Activated T-cell treated with anti-CD3 and anti-CD28 coated beads, Interleukin-2, amount 50 U/mL, for 4 hours (primary cell): ENCODE measurements around the gene CADM1. TPM values are rescaled to one million over a fixed set of nuclear protein-coding genes. Genes with fewer than 3 reads are reported as not detected.

Experiments used
- ATAC-seq, 2 donors: fragments of 200-7000 bp; cut with Tn5 transposase; one replicate each; pipeline ENCODE4 v1.10.0; 2021
- DNase-seq: peaks from one replicate; pipeline ENCODE4 v3.0.0-alpha.2; 2020
- H3K27me3 Mint-ChIP-seq: one replicate; pipeline ENCODE4 v1.8.0; 2021; ENCODE audit warnings: low read depth, mixed read lengths
- H3K36me3 Mint-ChIP-seq: one replicate; pipeline ENCODE4 v1.8.0; 2022; ENCODE audit warnings: mixed read lengths; ENCODE audit not compliant: insufficient read depth
- H3K4me1 Mint-ChIP-seq: one replicate; pipeline ENCODE4 v1.8.0; 2021; ENCODE audit warnings: low read depth, mixed read lengths
- H3K4me3 Mint-ChIP-seq: one replicate; pipeline ENCODE4 v1.8.0; 2021; ENCODE audit warnings: mild to moderate bottlenecking, moderate library complexity, mixed read lengths
- H3K9me3 Mint-ChIP-seq: one replicate; pipeline ENCODE4 v1.8.0; 2021; ENCODE audit warnings: mixed read lengths
- total RNA-seq, 3 donors: library from RNA; stranded (reverse); gene quantifications; one replicate each; pipeline ENCODE4 v1.2.1, GENCODE V29; 2021

Gene CADM1
- total RNA-seq, 3 donors from 2014 or later, result 0.63 to 1.7 (median 1.2) TPM

DNA sequence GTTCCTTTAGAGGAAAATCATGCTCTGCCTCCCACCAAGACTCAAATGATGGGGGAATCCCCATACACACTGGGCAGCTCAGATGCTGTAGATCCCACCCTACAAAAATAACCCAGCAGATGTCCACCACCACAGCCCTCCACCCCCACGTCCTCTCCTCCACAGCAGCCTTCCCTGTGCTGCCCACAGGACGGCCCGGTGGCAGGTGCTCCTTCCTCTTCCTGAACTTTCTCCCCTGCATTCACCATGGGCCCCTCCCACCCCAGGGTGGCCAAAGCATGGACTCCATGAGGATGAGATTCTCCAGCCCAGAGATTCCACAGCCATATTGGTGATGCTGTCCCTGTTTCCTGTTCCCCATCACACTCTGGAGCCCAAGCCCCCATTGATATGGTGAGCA is 368.3 kb downstream of the CADM1 start:
- ATAC-seq (no peak), DNase-seq (no peak)
- H3K9me3 Mint-ChIP-seq, result no peaks in the 10 kb centered on the region
- no peaks in the 10 kb centered on the region for H3K36me3 Mint-ChIP-seq
- H3K27me3 Mint-ChIP-seq, result no peaks in the 10 kb centered on the region
- no peak overlapping the region for H3K4me3 Mint-ChIP-seq
- H3K4me1 Mint-ChIP-seq, result no peaks in the 10 kb centered on the region

DNA sequence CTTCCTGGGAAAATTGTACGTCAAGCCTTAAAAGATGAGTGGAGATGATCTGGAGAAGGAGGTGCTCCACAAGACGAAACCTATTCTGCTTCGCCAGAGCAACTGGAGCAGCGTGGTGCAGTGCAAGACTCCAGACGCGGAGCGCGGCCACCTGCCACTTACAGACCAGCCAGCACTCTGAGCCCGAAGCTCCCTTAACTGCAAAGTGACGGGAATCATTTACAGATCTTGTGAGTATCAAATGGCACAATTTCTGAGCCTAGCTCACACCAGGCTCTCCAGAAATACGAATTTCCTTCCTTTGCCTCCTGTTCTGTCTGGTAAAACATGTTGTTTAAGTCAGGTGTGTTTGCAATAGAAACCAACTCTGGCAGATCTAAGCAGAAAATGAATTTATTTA is 369.3 kb downstream of the CADM1 start:
- ATAC-seq (no peak), DNase-seq (no peak)
- Mint-ChIP-seq H3K4me1 (no peaks in the 10 kb centered on the region), H3K36me3 (no peaks in the 10 kb centered on the region), H3K9me3 (no peaks in the 10 kb centered on the region), H3K4me3 (no peak overlapping the region), H3K27me3 (no peaks in the 10 kb centered on the region)

DNA sequence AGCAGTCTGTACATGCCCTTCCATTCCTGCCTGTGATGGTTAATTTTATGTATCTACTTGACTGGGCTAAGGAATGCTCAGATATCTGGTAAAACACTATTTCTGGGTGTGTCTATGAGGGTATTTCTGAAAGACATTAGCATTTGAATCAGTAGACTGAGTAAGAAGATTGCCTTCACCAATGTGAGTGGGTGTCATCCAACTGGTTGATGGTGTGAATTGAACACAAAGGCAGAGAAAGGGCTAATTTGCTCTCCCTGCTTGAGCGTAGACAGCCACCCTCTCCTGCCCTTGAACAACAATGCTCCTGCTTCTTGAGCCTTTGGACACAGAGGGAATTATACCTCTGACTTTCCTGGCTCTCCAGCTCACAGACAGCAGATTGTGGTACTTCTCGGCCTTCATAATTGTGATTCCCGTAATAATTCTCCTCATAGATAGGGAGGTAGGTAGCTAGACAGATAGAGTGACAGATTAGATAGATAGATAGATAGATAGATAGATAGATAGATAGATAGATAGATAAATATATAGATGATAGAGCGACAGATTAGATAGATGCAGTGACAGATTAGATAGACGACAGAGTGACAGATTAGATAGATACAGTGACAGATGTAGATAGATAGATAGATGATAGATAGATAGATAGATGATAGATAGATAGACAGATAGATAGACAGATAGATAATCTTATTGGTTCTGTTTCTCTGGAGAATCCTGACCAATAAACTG is 370.6 kb downstream of the CADM1 start:
- Mint-ChIP-seq H3K27me3 (no peaks in the 10 kb centered on the region), H3K4me1 (no peaks in the 10 kb centered on the region), H3K4me3 (no peak overlapping the region), H3K9me3 (no peaks in the 10 kb centered on the region), H3K36me3 (no peaks in the 10 kb centered on the region)
- ATAC-seq (no peak), DNase-seq (no peak)

DNA sequence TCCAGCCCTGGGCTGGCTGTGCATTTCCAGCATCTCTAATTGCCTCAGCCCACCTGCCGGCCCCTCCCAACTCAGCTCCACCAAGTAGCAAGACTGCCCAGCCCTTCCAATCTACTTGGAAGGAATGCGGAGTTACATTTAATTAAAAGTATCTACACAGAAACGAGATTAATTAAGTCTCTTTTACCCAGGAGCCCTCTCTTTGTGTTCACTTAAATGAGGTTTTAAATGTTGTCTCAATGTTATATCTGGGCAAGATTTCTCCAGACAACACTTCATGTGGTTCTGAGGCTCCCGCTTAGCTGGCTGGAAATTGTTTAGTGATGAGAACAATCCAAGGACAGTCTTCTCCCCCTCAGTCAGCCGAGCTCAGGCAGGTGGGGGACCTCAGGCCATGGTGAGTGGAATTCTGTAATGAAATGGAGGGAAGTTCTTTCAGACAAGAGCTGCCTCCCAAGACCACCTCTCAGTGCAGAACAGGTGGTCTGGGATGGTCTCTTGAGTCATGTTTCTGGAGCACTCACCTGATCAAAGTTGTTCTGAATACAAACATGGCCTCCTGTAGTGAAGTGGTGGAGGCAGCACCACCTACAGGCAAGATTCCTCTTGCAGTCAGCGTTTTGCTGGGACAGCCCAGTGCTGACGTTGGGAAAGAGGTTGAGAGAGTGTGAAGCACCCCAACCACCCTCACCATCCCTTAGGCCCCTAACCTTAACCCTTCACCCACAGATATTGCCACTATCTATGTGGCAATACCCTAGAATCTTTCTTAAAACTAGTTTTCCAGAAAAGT is 371.6 kb downstream of the CADM1 start:
- no peak for ATAC-seq
- no peak overlapping the region for H3K4me3 Mint-ChIP-seq
- no peaks in the 10 kb centered on the region for H3K36me3 Mint-ChIP-seq
- H3K27me3 Mint-ChIP-seq, result no peaks in the 10 kb centered on the region
- DNase-seq, result no peak
- H3K4me1 Mint-ChIP-seq, result no peaks in the 10 kb centered on the region
- H3K9me3 Mint-ChIP-seq, result no peaks in the 10 kb centered on the region

DNA sequence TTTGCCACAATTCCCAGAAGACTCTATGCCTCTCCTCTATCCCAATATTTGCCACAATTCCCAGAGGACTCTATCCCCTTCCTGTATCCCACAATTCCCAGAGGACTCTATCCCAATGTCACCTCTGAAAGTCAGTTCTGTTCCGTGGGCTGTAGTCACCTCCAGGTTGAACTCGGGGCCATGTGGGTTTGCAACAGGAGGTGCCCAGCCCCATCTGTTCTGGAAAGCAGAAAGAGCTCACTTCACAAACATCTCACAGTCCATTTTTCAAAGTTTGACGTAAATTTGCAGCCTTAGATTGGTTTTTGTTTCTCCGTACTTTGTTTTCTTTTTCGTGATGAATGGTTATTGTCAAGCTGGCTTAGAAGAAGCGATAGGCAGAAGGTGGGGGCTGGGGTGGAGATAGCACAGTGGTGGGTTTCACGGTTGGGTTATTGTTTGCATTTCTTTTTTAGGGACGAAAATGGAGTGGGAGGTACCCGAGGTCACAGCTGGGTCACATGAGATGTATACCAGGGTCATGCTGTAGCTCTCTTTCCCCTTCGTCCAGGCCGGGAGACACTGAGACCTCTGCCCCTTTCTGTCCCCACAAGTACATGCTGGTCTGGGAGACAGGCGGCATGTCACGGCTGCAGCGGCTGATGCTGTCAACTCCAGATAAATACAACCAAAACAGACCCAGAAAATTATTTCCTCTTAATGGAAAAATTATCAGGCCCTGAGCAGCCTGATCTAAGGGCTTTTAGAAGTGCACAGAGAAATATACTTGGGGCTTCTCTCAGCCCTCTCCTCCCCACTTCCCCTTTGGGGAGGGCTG is 374.5 kb downstream of the CADM1 start:
- no peak for ATAC-seq
- no peaks in the 10 kb centered on the region for H3K36me3 Mint-ChIP-seq

DNA sequence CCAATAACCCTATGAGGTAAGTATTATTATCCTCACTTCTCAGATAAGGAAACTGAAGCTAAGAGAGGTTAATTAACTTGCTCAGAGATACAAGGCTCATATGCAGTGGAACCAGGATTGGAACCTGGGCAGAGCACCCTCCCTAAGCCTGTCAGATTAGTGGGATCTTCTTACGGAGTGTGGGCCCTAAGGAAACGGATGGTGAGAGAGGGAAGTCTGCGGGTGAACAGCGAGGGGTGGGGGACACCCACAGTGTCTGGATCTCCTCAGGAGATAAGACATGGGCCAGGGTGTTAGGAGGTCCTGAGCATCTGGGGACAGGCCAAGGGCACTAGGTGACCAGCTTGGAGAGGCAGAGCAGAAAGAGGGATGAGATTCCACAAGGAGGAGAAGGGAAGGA is 376.0 kb downstream of the CADM1 start:
- DNase-seq (no peak), ATAC-seq (no peak)
- Mint-ChIP-seq H3K4me1 (no peaks in the 10 kb centered on the region), H3K36me3 (no peaks in the 10 kb centered on the region), H3K9me3 (no peaks in the 10 kb centered on the region), H3K27me3 (no peaks in the 10 kb centered on the region), H3K4me3 (no peak overlapping the region)

More for the DNA sequence above, 374.5 kb downstream of the CADM1 start:
- H3K4me1 Mint-ChIP-seq, result no peaks in the 10 kb centered on the region
- H3K27me3 Mint-ChIP-seq, result no peaks in the 10 kb centered on the region
- DNase-seq, result no peak
- H3K9me3 Mint-ChIP-seq, result no peaks in the 10 kb centered on the region
- H3K4me3 Mint-ChIP-seq, result no peak overlapping the region

DNA sequence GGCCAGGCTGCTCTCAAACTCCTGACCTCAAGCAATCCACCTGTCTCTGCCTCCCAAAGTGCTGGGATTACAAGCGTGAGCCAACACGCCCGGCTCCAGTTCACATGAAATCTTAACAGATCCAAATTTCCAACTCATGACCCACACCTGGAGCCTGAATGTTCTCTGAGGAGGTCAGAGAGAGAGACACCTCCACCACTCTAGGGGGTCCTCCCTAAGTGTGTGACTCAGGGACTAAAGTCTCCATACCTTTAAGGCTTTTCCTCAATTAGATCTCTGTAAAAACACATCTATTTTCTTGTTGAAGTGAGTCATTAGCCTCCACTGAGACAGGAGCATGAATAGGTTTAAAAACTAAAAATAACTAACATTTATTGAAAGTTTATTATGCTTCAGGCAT is 376.4 kb downstream of the CADM1 start:
- Mint-ChIP-seq H3K4me1 (no peaks in the 10 kb centered on the region), H3K9me3 (no peaks in the 10 kb centered on the region), H3K36me3 (no peaks in the 10 kb centered on the region), H3K4me3 (no peak overlapping the region), H3K27me3 (no peaks in the 10 kb centered on the region)
- no peak for ATAC-seq
- no peak for DNase-seq

DNA sequence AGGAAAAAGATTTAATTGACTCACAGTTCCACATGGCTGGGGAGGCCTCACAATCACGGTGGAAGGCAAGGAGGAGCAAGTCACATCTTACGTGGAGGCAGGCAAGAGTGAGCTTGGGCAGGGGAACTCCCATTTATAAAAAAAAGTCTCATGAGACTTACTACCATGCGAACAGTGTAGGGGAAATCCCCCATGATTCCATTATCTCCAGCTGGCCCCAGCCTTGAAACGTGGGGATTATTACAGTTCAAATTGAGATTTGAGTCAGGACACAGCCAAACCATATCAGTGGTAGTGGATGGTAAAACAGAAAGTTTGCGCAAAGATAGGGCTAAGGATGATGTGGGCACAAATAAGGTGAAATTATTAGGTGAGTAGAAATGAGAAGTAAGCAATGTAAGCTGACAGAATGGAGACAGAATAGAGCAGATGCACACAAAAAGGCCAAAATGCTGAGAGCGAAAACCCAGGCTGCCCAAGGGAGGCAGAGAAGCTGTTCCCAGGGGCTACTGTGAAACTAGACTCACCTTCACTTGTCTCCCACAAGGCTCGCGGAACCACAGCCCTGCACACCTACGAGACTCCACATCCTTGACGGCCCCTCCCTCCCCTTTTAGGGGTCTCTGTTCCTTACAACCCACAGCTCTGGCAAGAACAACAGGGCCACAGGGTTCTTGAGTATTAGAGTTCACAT is 377.6 kb downstream of the CADM1 start:
- DNase-seq, result no peak
- Mint-ChIP-seq H3K4me3 (no peak overlapping the region), H3K9me3 (no peaks in the 10 kb centered on the region), H3K4me1 (no peaks in the 10 kb centered on the region), H3K27me3 (no peaks in the 10 kb centered on the region), H3K36me3 (no peaks in the 10 kb centered on the region)
- no peak for ATAC-seq

DNA sequence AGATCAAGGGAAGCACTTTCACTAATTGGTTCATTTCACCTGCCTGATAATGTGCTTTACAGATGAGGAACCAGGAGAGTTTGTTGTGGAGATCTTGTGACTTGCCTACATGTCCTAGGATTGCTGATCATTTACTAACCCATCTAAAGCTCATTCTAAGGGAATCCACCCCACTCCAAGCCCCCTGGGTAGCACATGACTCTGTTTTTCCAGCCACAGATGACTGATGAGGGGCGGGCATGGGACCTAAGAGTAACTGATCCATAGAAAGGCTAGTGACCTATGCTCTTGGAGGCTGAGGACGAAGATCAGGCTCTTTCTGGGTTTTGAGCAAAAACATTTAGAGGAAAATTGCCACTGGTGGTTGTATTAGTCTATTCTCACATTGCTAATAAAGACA is 378.1 kb downstream of the CADM1 start:
- ATAC-seq (no peak), DNase-seq (no peak)
- Mint-ChIP-seq H3K27me3 (no peaks in the 10 kb centered on the region), H3K4me3 (no peak overlapping the region), H3K4me1 (no peaks in the 10 kb centered on the region), H3K36me3 (no peaks in the 10 kb centered on the region), H3K9me3 (no peaks in the 10 kb centered on the region)

DNA sequence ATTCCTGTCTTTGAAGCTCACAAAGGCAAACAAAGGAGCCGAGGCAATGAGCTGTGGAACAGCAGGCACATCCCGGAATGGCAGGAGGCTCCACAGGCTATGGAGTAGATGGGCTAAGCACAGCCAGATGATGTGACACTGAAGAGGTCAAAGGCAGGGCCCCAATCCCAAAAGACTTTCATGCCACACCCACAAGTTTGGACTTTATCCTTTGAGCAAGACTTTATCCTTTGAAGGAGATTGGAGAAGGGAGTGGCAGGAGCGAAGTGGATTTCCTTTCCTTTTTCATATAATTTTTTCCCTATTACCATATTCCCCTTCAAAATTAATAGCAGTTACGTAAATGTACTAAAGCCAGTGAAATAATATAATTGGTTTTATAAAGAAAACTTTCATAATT is 379.4 kb downstream of the CADM1 start:
- no peak for ATAC-seq
- Mint-ChIP-seq H3K4me1 (no peaks in the 10 kb centered on the region), H3K4me3 (no peak overlapping the region), H3K27me3 (no peaks in the 10 kb centered on the region), H3K9me3 (no peaks in the 10 kb centered on the region), H3K36me3 (no peaks in the 10 kb centered on the region)
- no peak for DNase-seq

DNA sequence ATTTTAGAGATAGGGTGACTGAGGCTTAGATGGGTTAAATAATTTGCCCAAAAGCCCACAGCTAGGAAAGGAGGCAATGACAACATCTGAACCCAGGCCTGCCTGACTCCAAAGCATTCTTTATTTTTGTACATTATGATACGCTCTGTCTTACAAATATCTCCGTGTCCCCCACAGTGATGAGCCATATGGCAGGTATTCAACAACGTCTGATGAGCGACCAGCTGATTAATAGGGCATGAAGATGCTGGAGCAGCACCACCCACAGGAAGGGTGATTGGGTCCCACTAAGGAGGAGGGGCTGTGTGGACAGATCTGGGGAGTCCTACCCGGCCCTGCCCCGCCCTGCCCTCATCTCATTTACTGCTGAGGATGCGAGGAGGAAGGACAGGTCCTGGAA is 380.6 kb downstream of the CADM1 start:
- no peaks in the 10 kb centered on the region for H3K9me3 Mint-ChIP-seq
- H3K4me1 Mint-ChIP-seq, result no peaks in the 10 kb centered on the region
- H3K36me3 Mint-ChIP-seq, result no peaks in the 10 kb centered on the region
- ATAC-seq (no peak), DNase-seq (no peak)
- H3K4me3 Mint-ChIP-seq, result no peak overlapping the region
- H3K27me3 Mint-ChIP-seq, result no peaks in the 10 kb centered on the region

DNA sequence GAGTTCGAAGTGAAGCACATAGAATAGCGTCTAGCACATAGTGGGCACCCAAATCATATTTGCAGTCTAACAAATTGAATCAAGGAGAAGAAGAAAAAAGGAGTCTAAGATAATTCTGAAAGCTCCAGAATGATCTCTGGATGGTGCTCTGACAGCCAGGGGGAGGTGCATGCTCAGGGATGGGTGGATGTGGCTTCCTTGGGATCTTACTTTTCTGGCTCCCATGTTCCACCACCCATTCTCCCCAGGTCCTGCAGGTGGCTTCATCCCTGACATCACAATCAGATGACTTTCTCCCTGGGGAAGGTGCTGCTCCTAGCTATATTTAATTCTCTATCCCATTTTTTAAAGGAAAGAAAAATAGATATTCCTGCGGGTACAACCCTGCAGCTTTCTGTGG is 381.9 kb downstream of the CADM1 start:
- Mint-ChIP-seq H3K9me3 (no peaks in the 10 kb centered on the region), H3K4me3 (no peak overlapping the region), H3K36me3 (no peaks in the 10 kb centered on the region), H3K4me1 (no peaks in the 10 kb centered on the region), H3K27me3 (no peaks in the 10 kb centered on the region)
- ATAC-seq (no peak), DNase-seq (no peak)
